Retinal pigment epithelial cell (primary cell): ENCODE measurements around the gene CDH13.

Experiments
- DNase-seq: peaks from one replicate; pipeline ENCODE4 v3.0.0-alpha.2; 2010; ENCODE audit warnings: low read depth
- H3K4me3 ChIP-seq: 2 replicates; pipeline ENCODE4 v1.5.1; 2011; ENCODE audit warnings: mild to moderate bottlenecking, low read length, control low read depth, moderate library complexity
- TF ChIP-seq, protein P1 (sequence below): conservative IDR thresholded peaks from 2 replicates; pipeline ENCODE4 v1.5.1; 2011; ENCODE audit warnings: low read depth, low read length, control low read depth, inconsistent platforms

The CDH13 gene

DNA sequence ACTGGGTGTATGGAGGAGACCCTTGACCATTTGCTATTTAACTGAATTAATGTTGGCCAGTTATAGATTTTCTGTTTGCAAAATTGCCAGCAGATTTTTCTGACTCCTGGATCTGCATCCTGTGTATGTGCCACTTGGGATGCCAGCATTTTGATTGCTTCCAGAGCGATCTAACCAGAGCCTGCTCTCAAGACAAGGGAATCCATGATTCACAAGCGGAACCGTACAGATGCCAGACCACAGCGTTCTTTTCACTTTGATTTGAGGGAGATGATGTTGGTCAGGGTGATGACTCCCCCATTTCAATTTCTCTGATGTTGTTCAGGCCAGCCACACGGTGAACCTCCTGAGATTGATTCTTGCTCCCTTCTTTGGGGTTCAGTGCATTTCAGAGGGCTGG lies 228.7 kb downstream of the CDH13 start:
- TF ChIP-seq, protein P1, sequence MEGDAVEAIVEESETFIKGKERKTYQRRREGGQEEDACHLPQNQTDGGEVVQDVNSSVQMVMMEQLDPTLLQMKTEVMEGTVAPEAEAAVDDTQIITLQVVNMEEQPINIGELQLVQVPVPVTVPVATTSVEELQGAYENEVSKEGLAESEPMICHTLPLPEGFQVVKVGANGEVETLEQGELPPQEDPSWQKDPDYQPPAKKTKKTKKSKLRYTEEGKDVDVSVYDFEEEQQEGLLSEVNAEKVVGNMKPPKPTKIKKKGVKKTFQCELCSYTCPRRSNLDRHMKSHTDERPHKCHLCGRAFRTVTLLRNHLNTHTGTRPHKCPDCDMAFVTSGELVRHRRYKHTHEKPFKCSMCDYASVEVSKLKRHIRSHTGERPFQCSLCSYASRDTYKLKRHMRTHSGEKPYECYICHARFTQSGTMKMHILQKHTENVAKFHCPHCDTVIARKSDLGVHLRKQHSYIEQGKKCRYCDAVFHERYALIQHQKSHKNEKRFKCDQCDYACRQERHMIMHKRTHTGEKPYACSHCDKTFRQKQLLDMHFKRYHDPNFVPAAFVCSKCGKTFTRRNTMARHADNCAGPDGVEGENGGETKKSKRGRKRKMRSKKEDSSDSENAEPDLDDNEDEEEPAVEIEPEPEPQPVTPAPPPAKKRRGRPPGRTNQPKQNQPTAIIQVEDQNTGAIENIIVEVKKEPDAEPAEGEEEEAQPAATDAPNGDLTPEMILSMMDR: no peak
- no peak overlapping the region for H3K4me3 ChIP-seq
- no peak for DNase-seq

DNA sequence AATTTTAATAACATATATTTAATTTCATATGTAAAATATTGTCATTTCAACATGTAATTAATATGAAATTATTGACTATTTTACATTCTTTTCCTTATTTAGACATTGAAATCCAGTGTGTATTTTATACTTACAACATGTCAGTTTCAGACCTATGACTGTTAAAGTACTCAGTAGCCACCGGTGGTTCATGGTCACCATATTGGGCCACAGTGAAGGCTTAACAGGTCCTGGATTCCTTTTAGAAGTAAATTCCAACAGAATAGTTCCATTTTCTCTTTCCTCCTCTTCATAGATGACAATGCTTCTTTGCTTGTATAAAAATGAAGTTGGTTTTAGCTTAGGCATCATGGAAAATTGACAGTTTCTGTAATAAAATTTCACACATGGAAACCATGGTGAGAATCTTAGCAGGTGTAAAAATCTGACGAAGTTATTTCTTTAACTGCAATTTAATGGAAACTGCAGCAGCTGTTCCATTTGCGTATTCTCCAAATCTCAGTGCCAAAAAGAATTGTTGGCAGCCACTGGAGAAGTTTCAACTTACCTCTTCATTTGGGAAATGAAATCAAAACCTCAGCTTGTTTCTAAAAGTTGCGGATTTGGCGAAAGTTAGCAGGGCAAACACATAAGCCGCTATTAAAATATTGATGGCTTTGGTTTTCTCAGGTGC lies 231.1 kb downstream of the CDH13 start:
- DNase-seq: no peak
- H3K4me3 ChIP-seq: no peak overlapping the region
- TF ChIP-seq, protein P1: no peak

DNA sequence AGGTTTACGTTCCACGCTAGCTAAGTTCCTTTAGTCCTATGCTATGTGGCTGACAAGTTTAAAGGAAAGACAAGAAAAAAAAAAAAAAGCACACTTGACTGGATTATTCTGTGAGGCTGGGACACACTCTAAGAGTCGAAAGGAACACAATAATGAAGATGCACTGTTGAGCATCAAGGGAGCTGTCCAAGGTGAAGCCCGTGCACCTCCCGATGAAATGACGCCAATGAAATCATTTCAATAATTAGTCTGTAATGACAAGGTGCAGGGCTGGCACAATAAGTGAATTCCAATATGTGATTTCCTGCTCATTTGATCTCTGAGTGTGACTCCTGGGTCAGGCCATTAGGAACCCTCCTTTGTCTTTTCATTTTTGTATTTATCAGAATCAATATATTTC lies 232.9 kb downstream of the CDH13 start:
- TF ChIP-seq, protein P1: no peak
- H3K4me3 ChIP-seq: no peak overlapping the region

DNA sequence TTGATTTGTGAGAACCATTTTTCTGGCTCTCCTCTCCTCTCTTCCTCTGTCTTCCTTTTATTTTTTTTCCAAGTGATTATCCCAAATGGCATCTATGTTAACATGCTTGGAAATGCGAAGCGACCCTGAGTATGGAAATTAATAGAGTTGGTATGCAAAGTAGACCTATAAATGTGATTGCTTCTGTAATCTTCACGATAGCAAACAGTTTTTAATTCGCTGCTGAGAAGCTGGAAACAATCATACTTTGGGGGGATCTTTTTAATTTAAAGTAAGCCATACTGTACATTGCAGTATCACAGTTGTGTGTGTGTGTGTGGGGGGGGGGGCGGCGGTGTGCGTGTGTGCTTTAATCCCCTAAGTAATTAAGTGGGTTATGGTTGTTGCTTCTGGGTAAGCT lies 233.3 kb downstream of the CDH13 start:
- DNase-seq: no peak
- TF ChIP-seq, protein P1: no peak
- H3K4me3 ChIP-seq: no peak overlapping the region

More for the DNA sequence above, 232.9 kb downstream of the CDH13 start:
- no peak for DNase-seq

DNA sequence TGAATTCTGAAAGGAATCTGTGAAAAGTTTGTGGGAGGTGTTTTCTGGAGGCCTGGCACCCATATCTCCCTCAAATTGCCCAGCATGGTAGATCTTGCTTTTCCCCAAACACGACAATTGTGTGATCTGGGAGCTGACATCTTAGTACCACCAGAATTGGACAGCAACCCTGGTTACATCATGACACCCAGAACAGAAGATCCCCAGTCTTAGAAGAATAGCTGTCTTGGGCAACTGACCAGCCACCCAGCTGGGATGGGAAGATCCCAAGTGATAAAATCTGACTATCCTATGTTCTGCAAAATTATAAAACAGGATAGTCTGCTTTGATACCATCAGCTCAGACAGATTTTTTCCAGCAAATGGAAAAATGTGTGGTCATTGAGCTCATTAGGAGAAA lies 235.3 kb downstream of the CDH13 start:
- no peak for DNase-seq
- H3K4me3 ChIP-seq: no peak overlapping the region
- TF ChIP-seq, protein P1: no peak

DNA sequence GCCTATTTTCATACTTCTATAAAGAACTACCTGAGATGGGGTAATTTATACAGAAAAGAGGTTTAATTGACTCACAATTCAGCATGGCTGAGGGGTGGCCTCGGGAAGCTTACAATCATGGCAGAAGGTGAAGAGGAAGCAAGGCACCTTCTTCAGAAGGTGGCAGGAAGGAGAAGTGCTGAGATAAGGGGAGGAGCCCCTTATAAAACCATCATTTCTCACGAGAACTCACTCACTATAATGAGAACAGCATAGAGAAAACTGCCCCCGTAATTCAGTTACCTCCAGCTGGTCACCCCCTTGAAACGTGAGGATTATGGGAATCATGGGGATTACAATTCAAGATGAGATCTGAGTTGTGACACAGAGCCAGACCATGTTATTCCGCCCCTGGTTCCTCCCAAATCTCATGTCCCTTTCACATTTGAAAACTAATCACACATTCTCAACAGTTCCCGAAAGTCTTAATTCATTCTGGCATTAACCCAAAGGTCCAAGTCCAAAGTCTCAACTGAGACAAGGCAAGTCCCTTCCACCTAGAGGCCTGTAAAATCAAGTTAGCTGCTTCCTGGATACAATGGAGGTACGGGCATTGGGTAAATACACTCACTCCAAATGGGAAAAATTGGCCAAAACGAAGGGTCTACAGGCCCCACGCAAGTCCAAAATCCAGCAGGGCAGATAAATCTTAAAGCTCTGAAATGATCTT lies 237.7 kb downstream of the CDH13 start:
- no peak for DNase-seq
- TF ChIP-seq, protein P1: no peak
- H3K4me3 ChIP-seq: no peak overlapping the region

DNA sequence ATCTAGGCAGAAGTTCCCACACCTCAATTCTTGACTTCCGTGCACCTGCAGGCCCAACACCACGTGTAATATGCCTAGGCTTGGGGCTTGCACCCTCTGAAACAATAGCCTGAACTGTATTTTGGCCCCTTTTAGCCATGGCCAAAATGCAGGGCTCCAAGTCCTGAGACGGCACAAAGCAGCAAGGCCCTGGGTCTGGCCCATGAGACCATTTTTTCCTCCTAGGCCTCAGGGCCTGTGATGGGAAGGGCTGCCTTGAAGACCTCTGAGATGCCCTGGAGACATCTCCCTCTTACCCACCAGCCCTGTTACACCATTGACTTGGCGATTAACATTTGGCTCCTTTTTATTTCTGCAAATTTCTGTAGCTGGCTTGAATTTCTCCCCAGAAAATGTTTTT lies 238.6 kb downstream of the CDH13 start:
- TF ChIP-seq, protein P1: no peak
- no peak for DNase-seq
- no peak overlapping the region for H3K4me3 ChIP-seq
